Spleen (tissue), 11 donors: Measurements from ENCODE around the gene BFSP1. TPM values are rescaled to one million over a fixed set of nuclear protein-coding genes. Genes with fewer than 3 reads are reported as not detected.

Source experiments
- DNase-seq: peaks from one replicate; pipeline ENCODE4 v3.0.0-alpha.2; 2020
- H3K27ac ChIP-seq, 8 donors: fragments of 200-600 bp; sonication (generic) in 7 of 8; 1 replicate in 4 of 8; 2 replicates in 4 of 8; pipeline versions ENCODE4 v1.5.0 to v1.8.0; 2016 to 2021; ENCODE audit warnings: inconsistent platforms in 4 of 8, mild to moderate bottlenecking in 4 of 8, moderate library complexity in 1 of 8
- H3K27me3 ChIP-seq, 7 donors: fragments of 200-600 bp; sonication (generic) in 6 of 7; replicated peaks in 1 of 7; 1 replicate in 4 of 7; 2 replicates in 3 of 7; pipeline versions ENCODE4 v1.5.0 to v1.8.0; 2016 to 2021; ENCODE audit warnings: inconsistent platforms in 3 of 7, mild to moderate bottlenecking in 1 of 7
- H3K36me3 ChIP-seq, 6 donors: fragments of 200-600 bp; sonication (generic) in 5 of 6; 1 replicate in 4 of 6; 2 replicates in 2 of 6; pipeline versions ENCODE4 v1.5.0 to v1.8.0; 2016 to 2021; ENCODE audit warnings: inconsistent platforms in 2 of 6
- H3K4me1 ChIP-seq, 6 donors: fragments of 200-600 bp; sonication (generic) in 5 of 6; 1 replicate in 3 of 6; 2 replicates in 3 of 6; pipeline versions ENCODE4 v1.5.0 to v1.8.0; 2016 to 2021; ENCODE audit warnings: inconsistent platforms in 3 of 6
- H3K4me3 ChIP-seq, 8 donors: fragments of 200-600 bp; sonication (generic) in 7 of 8; 1 replicate in 4 of 8; 2 replicates in 4 of 8; pipeline versions ENCODE4 v1.5.0 to v1.8.0; 2016 to 2021; ENCODE audit warnings: inconsistent platforms in 4 of 8, mild to moderate bottlenecking in 4 of 8, moderate library complexity in 2 of 8
- H3K9me3 ChIP-seq, 8 donors: fragments of 200-600 bp; sonication (generic) in 7 of 8; 1 replicate in 4 of 8; 2 replicates in 4 of 8; pipeline versions ENCODE4 v1.5.0 to v1.8.0; 2016 to 2021; ENCODE audit warnings: inconsistent platforms in 4 of 8
- POLR2A ChIP-seq, 3 donors: fragments of 450-650 bp; IDR thresholded peaks; one replicate each; pipeline ENCODE4 v1.5.1; 2017; ENCODE audit warnings: antibody characterized with exemption in 3 of 3, mild to moderate bottlenecking in 1 of 3
- POLR2AphosphoS5 ChIP-seq, 3 donors: sonication (generic); formaldehyde crosslinking; IDR thresholded peaks; one replicate each; pipeline ENCODE4 v1.5.1; 2017; ENCODE audit warnings: antibody characterized with exemption in 3 of 3
- WGBS, 5 donors: extraction: QIAGEN DNeasy Blood & Tissue Kit in 3 of 5; methylation state at CpG; one replicate each; pipeline versions ENCODE4 v1.1.5 to v1.1.7; 2013 to 2018; 5-methylcytosine and 5-hydroxymethylcytosine counted together
- intact Hi-C: fragments of 100-400 bp; cut with DNase I; formaldehyde crosslinking; loops from one replicate; pipeline ENCODE4 v1.15.0; 2023; ENCODE audit warnings: low total_unique reads
- polyA plus RNA-seq, 3 donors: library from polyadenylated mRNA; stranded (reverse); fragments of 200-250 nt; gene quantifications; one replicate each; pipeline ENCODE4 v1.2.1, GENCODE V29; 2013
- total RNA-seq, 7 donors: library from RNA; depleted of rRNA in 3 of 7; stranded (reverse); fragments of >200 nt in 3 of 7; fragmentation: NEBNext Ultra II Directional in 4 of 7; extraction: Animal tissue kit (Norgen Biotek cat#: 25700) in 4 of 7; gene quantifications; one replicate each; pipeline versions ENCODE4 v1.1.0 to v1.2.1, GENCODE V29; 2016 to 2021
- TF ChIP-seq, protein P1 (sequence below), 11 experiments: fragments of 200-600 bp in 7 of 11; fragments of 450-650 bp in 4 of 11; sonication (generic) in 4 of 11; IDR thresholded peaks in 8 of 11; conservative IDR thresholded peaks in 3 of 11; 1 replicate in 7 of 11; 2 replicates in 4 of 11; pipeline versions ENCODE4 v1.4.0 to v1.8.0; 2016 to 2021; ENCODE audit warnings: antibody characterized with exemption in 11 of 11, inconsistent platforms in 4 of 11, mild to moderate bottlenecking in 1 of 11
- donor health status: healthy with polysubstance abuse.
- donor health status: DM: no; HTN: no; CAD: no; lungs with moderate emphysema.
- donor health status: DM: no; HTN: no; CAD: no.
- donor health status: Bipolar disorder and iron deficiency.
- donor health status: healthy.
- donor health status: DM: no; HTN: no; CAD: no.
- donor health status: DM: yes; HTN: yes; CAD: no.

Gene BFSP1
- total and polyA plus RNA-seq, 10 donors = 0.13 to 0.86 (median 0.41) TPM

GRCh38 chr20:17576215-17576614, 45.0 kb upstream of the BFSP1 start:
- H3K27ac ChIP-seq = no peak overlapping the region
- no peaks in the 10 kb centered on the region for H3K27me3 ChIP-seq
- intact Hi-C loops = no loop called here
- H3K4me3 ChIP-seq = no peak overlapping the region
- H3K9me3 ChIP-seq = no peaks in the 10 kb centered on the region
- no peak for TF ChIP-seq POLR2AphosphoS5 (IDR thresholded peaks at IDR 0.05)
- TF ChIP-seq POLR2A (IDR thresholded peaks at IDR 0.05) = no peak
- TF ChIP-seq, protein P1, sequence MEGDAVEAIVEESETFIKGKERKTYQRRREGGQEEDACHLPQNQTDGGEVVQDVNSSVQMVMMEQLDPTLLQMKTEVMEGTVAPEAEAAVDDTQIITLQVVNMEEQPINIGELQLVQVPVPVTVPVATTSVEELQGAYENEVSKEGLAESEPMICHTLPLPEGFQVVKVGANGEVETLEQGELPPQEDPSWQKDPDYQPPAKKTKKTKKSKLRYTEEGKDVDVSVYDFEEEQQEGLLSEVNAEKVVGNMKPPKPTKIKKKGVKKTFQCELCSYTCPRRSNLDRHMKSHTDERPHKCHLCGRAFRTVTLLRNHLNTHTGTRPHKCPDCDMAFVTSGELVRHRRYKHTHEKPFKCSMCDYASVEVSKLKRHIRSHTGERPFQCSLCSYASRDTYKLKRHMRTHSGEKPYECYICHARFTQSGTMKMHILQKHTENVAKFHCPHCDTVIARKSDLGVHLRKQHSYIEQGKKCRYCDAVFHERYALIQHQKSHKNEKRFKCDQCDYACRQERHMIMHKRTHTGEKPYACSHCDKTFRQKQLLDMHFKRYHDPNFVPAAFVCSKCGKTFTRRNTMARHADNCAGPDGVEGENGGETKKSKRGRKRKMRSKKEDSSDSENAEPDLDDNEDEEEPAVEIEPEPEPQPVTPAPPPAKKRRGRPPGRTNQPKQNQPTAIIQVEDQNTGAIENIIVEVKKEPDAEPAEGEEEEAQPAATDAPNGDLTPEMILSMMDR (IDR thresholded peaks at IDR 0.05 in 8 of 11, conservative IDR thresholded peaks at IDR 0.05 in 3 of 11) = no peak
- H3K36me3 ChIP-seq = no peaks in the 10 kb centered on the region
- no peak for DNase-seq
- peaks cover 7 to 52% (median 20%) of the 10 kb centered on the region in 6 donors for H3K4me1 ChIP-seq
- WGBS, 5 donors = 75 to 88% (median 84%) methylated on average over 8 of the region's 8 CpGs

DNA sequence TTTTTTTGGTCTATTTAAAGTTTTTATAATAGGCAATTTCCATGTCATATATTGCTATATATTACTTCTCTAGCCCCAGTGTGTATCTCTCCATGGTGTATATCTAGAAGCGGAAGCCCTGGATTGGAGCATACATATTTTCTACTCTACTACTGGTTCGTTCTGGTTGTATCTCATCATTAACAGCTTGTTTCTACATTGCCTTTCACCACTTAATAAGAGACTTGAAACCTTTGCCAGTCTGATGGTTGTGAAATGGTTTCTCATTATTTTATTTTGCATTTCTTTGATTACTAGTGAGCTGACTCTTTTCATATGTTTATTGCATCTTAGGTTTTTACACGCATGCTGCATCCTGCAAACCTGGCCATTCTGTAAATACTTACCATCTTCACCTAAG, 42.3 kb upstream of the BFSP1 start:
- H3K9me3 ChIP-seq = no peaks in the 10 kb centered on the region
- intact Hi-C loops = no loop called here
- WGBS, 5 donors = 84 to 94% (median 93%) methylated on average over 3 of the region's 3 CpGs
- H3K27ac ChIP-seq = no peak overlapping the region
- no peak for DNase-seq
- TF ChIP-seq POLR2AphosphoS5 (IDR thresholded peaks at IDR 0.05) (no peak), POLR2A (IDR thresholded peaks at IDR 0.05) (no peak)
- TF ChIP-seq, protein P1 (IDR thresholded peaks at IDR 0.05 in 8 of 11, conservative IDR thresholded peaks at IDR 0.05 in 3 of 11) = no peak
- H3K36me3 ChIP-seq = no peaks in the 10 kb centered on the region
- no peak overlapping the region for H3K4me3 ChIP-seq
- peaks cover 0 to 9% (median 0%) of the 10 kb centered on the region in 7 donors for H3K27me3 ChIP-seq
- peaks cover 11 to 54% (median 27%) of the 10 kb centered on the region in 6 donors for H3K4me1 ChIP-seq

DNA sequence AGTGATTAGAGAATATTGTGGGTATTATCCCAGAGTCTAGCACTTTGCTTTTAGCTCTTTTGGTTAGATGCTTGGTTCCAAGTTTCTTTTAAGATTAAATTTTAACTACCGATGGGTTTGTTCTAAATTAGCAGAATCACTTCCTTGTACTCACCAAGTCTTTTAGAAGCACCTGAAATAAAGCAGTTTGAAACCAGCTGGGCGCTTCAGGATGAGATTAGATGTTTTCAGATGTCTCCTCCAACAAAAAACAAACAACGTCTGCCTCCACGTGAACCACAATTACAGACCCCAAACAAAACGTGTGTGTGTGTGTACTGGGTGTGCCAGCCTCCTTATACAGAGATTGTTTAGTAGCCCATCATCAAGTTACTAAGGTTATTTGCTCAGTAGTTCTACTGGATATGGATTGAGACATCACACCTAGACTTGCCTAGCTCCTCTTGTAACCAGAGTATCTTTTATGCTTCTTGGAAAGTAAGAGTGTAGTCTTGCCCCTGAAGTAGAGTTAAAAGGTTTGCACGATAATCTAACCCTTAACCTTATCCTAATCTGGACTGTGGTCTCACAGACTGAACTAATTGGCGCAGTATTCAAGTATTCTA, 41.0 kb upstream of the BFSP1 start:
- no peak for TF ChIP-seq POLR2A (IDR thresholded peaks at IDR 0.05)
- TF ChIP-seq, protein P1 (IDR thresholded peaks at IDR 0.05 in 8 of 11, conservative IDR thresholded peaks at IDR 0.05 in 3 of 11) = no peak
- no peak for TF ChIP-seq POLR2AphosphoS5 (IDR thresholded peaks at IDR 0.05)
- H3K36me3 ChIP-seq = no peaks in the 10 kb centered on the region
- no peak for DNase-seq
- peaks cover 0 to 15% (median 0%) of the 10 kb centered on the region in 7 donors for H3K27me3 ChIP-seq
- H3K4me1 ChIP-seq = peaks cover 11 to 59% (median 28%) of the 10 kb centered on the region in 6 donors
- H3K27ac ChIP-seq = no peak overlapping the region
- 63 to 73% (median 69%) methylated on average over 7 of the region's 7 CpGs for WGBS, 5 donors
- peak overlapping the region in 1 of 8 donors; percentile 96 for H3K4me3 ChIP-seq
- intact Hi-C loops = no loop called here
- no peaks in the 10 kb centered on the region for H3K9me3 ChIP-seq

DNA sequence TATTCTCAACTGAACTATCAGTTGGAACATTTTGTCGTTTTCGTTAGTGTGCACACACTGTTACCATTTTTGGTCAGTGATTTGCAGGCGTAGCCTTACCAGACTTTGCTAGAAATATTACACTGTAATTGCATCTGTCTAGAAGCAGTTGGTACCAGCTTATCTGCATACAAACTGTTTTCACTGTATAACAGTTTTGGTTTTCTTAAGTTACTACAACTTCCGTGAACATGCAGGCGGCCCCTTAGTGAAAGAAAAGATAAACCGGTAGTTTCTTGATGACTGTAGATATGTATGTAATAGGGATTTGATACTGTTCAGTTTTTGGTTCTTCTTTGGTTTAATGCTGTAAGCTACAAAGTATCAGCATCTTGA, 40.0 kb upstream of the BFSP1 start:
- Histone ChIP-seq H3K27ac (peak overlapping the region in 6 of 8 donors; percentile 91 to 97 (median 96)), H3K27me3 (peaks cover 0 to 15% (median 0%) of the 10 kb centered on the region in 7 donors), H3K36me3 (no peaks in the 10 kb centered on the region), H3K4me3 (peak overlapping the region; percentile 86 to 100 (median 97)), H3K9me3 (peaks cover 0 to 7% (median 0%) of the 10 kb centered on the region in 8 donors), H3K4me1 (peaks cover 8 to 59% (median 28%) of the 10 kb centered on the region in 6 donors)
- 20 to 29% (median 21%) methylated on average over 6 of the region's 6 CpGs for WGBS, 5 donors
- TF ChIP-seq POLR2AphosphoS5 (IDR thresholded peaks at IDR 0.05) (no peak), POLR2A (IDR thresholded peaks at IDR 0.05) (no peak)
- TF ChIP-seq, protein P1 (IDR thresholded peaks at IDR 0.05 in 8 of 11, conservative IDR thresholded peaks at IDR 0.05 in 3 of 11) = no peak
- DNase-seq = no peak
- intact Hi-C loops = no loop called here
